DOHH2 (cell line): ENCODE data around the gene TMEM37.
A peak's percentile ranks its signal among the peaks of the same experiment; 100 is the strongest.
"Not testable (repeated sequence)": the region's sequence is repeated elsewhere in the genome, so short reads cannot be mapped to it uniquely, and the experiment has no call there.

Experiments
- H3F3A ChIP-seq: fragments of 200-600 bp; sonication (generic), shearing (Covaris generic); 2 replicates; pipeline ENCODE4 v1.6.0; 2016; ENCODE audit warnings: antibody characterized with exemption, mild to moderate bottlenecking; ENCODE audit not compliant: control insufficient read depth, insufficient read depth
- H3K27ac ChIP-seq: fragments of 200-600 bp; sonication (generic); 2 replicates; pipeline ENCODE4 v1.5.1; 2014; ENCODE audit warnings: low read depth, mild to moderate bottlenecking, low read length, moderate library complexity
- H3K27me3 ChIP-seq: fragments of 200-600 bp; sonication (generic); 2 replicates; pipeline ENCODE4 v1.6.1; 2014; ENCODE audit warnings: mild to moderate bottlenecking, low read length, mixed read lengths; ENCODE audit not compliant: control insufficient read depth
- H3K36me3 ChIP-seq: fragments of 200-600 bp; sonication (generic); 2 replicates; pipeline ENCODE4 v1.6.1; 2014; ENCODE audit warnings: mild to moderate bottlenecking, low read length, moderate library complexity, mixed read lengths; ENCODE audit not compliant: control insufficient read depth
- H3K4me1 ChIP-seq: fragments of 200-600 bp; sonication (generic); 2 replicates; pipeline ENCODE4 v1.6.1; 2014; ENCODE audit warnings: mild to moderate bottlenecking, low read length, mixed read lengths; ENCODE audit not compliant: control insufficient read depth
- H3K4me2 ChIP-seq: fragments of 200-600 bp; sonication (generic); 2 replicates; pipeline ENCODE4 v1.6.0; 2014; ENCODE audit warnings: mild to moderate bottlenecking, low read length, moderate library complexity
- H3K4me3 ChIP-seq: fragments of 200-600 bp; sonication (generic); 2 replicates; pipeline ENCODE4 v1.5.1; 2014; ENCODE audit warnings: mild to moderate bottlenecking, low read length, mixed read lengths
- H3K79me2 ChIP-seq: fragments of 200-600 bp; sonication (generic); 2 replicates; pipeline ENCODE4 v1.6.1; 2014; ENCODE audit warnings: mild to moderate bottlenecking, low read length, mixed read lengths; ENCODE audit not compliant: control insufficient read depth
- H3K9me2 ChIP-seq: fragments of 200-600 bp; sonication (generic); replicated peaks from 2 replicates; pipeline ENCODE4 v1.6.1; 2014; ENCODE audit warnings: mild to moderate bottlenecking, low read length, mixed read lengths; ENCODE audit not compliant: control insufficient read depth
- H3K9me3 ChIP-seq: fragments of 200-600 bp; sonication (generic); 2 replicates; pipeline ENCODE4 v1.6.1; 2014; ENCODE audit warnings: antibody characterized with exemption, low read length, mixed read lengths; ENCODE audit not compliant: control insufficient read depth, insufficient read depth
- H4K20me1 ChIP-seq: fragments of 200-600 bp; sonication (generic); 2 replicates; pipeline ENCODE4 v1.6.0; 2014; ENCODE audit warnings: low read depth, mild to moderate bottlenecking, antibody characterized with exemption, low read length, moderate library complexity; ENCODE audit not compliant: control insufficient read depth, insufficient read depth
- EZH2phosphoT487 ChIP-seq: fragments of 200-600 bp; sonication (generic); IDR thresholded peaks from 2 replicates; pipeline ENCODE4 v1.6.1; 2017; ENCODE audit warnings: borderline replicate concordance, mild to moderate bottlenecking, antibody characterized with exemption, low read length, moderate library complexity, mixed read lengths
- TF ChIP-seq, protein P1 (sequence below): fragments of 200-600 bp; sonication (generic); IDR thresholded peaks from one replicate; pipeline ENCODE4 v1.5.1; 2014; ENCODE audit warnings: antibody characterized with exemption, mild to moderate bottlenecking, low read depth, low read length; ENCODE audit not compliant: poor library complexity, severe bottlenecking

The TMEM37 gene

DNA sequence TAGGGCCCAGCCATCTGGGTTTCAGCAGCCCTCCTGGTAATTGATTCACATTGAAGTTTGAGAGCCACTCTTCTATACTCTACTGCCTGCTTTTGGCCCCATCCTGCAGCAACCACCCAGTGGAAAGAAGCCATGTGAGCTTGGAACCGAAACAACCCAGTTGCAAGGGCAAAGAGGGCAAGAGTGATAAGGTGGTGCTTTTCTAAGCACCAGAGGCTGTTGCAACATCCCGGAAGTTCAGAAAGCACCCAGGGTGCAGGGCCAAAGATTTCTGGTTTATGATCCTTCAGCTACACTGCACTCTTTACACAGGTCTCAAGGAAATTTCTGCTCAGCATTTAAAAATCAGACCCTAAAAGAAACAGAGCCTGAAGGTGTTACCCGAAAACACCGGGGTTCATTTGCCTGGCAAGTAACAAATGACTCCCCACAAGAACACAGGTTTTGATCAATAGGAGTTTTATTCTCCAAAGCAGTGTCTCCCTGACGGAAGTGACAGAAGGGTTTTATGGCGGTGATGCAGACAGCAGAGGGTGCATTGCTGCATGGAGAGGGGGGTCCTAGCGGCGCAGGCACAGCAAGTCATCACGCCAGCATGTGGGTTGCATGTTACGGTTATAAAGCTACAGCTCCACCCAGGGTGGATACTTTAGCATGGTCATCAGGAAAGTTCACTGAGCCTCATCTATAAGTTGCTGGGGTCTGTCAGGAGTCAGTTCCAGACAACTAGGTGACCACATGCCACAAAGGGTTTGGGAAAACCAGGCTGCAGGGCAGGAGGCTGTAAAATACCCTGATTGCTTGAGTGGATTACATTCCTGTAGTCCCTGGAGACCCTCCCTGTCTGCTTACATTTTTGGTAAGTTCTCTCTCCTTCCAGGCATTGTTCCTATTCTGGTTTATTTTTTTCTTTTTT lies 28.8 kb upstream of the TMEM37 start:
- H3K9me3 ChIP-seq: no peaks in the 10 kb centered on the region
- no peaks in the 10 kb centered on the region for H4K20me1 ChIP-seq
- no peak overlapping the region for H3K4me3 ChIP-seq
- no peaks in the 10 kb centered on the region for H3K79me2 ChIP-seq
- no peak overlapping the region for H3K27ac ChIP-seq
- no peaks in the 10 kb centered on the region for H3K4me1 ChIP-seq
- no peaks in the 10 kb centered on the region for H3K27me3 ChIP-seq
- no peaks in the 10 kb centered on the region for H3F3A ChIP-seq
- no peaks in the 10 kb centered on the region for H3K9me2 ChIP-seq
- no peaks in the 10 kb centered on the region for H3K36me3 ChIP-seq
- H3K4me2 ChIP-seq: no peak overlapping the region
- TF ChIP-seq EZH2phosphoT487: no peak
- TF ChIP-seq, protein P1, sequence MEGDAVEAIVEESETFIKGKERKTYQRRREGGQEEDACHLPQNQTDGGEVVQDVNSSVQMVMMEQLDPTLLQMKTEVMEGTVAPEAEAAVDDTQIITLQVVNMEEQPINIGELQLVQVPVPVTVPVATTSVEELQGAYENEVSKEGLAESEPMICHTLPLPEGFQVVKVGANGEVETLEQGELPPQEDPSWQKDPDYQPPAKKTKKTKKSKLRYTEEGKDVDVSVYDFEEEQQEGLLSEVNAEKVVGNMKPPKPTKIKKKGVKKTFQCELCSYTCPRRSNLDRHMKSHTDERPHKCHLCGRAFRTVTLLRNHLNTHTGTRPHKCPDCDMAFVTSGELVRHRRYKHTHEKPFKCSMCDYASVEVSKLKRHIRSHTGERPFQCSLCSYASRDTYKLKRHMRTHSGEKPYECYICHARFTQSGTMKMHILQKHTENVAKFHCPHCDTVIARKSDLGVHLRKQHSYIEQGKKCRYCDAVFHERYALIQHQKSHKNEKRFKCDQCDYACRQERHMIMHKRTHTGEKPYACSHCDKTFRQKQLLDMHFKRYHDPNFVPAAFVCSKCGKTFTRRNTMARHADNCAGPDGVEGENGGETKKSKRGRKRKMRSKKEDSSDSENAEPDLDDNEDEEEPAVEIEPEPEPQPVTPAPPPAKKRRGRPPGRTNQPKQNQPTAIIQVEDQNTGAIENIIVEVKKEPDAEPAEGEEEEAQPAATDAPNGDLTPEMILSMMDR: no peak

DNA sequence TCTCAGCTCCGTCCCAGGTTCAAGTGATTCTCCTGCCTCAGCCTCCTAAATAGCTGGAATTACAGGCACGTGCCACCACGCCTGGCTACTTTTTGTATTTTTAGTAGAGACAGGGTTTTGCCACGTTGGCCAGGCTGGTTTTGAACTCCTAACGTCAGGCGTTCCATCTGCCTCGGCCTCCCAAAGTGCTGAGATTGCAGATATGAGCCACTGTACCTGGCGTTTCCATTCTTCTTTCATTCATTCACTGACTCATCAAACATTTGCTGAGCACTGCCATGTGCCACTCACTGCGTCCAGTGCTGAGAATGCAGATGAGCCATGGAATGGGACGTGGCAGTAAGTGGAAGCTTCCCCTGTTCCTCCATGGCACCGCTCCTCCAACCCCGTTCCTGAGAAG lies 28.0 kb upstream of the TMEM37 start:
- H3K4me2 ChIP-seq: not testable (repeated sequence)

DNA sequence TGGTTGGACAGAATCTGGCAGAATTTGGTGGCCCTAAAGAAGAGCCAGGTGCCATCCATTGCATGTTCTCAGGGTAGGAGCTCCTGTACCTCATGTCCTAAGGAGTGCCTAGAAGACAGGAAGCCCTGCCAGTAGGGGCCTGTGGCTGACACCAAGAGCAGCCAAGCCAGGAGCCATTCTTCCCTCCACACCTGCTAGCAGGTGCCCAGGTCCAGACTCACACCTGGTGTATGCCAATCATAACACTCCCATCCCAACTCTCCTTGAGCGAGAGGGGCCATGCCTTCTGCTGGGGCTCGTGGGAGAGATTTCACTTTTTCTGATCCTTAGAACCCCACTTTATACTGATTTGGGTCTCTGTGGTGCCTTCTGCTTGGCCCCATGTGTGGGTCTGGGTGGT lies 26.5 kb upstream of the TMEM37 start:
- H4K20me1 ChIP-seq: no peaks in the 10 kb centered on the region
- H3K4me1 ChIP-seq: peaks cover 3% of the 10 kb centered on the region; the same call in 1 of the 2 replicates
- TF ChIP-seq, protein P1: no peak
- TF ChIP-seq EZH2phosphoT487: no peak
- H3K4me2 ChIP-seq: no peak overlapping the region
- H3K79me2 ChIP-seq: no peaks in the 10 kb centered on the region
- H3K36me3 ChIP-seq: no peaks in the 10 kb centered on the region
- no peak overlapping the region for H3K4me3 ChIP-seq
- no peaks in the 10 kb centered on the region for H3K9me3 ChIP-seq
- no peaks in the 10 kb centered on the region for H3F3A ChIP-seq
- H3K9me2 ChIP-seq: no peaks in the 10 kb centered on the region
- H3K27me3 ChIP-seq: peaks cover 3% of the 10 kb centered on the region; the same call in 1 of the 2 replicates
- H3K27ac ChIP-seq: no peak overlapping the region

More for the DNA sequence above, 28.0 kb upstream of the TMEM37 start:
- H3K36me3 ChIP-seq, H3K27ac ChIP-seq, H3K27me3 ChIP-seq, H3K79me2 ChIP-seq, H3K4me3 ChIP-seq, H3F3A ChIP-seq, H3K9me3 ChIP-seq, H3K4me1 ChIP-seq, H4K20me1 ChIP-seq, H3K9me2 ChIP-seq: not testable (repeated sequence)

DNA sequence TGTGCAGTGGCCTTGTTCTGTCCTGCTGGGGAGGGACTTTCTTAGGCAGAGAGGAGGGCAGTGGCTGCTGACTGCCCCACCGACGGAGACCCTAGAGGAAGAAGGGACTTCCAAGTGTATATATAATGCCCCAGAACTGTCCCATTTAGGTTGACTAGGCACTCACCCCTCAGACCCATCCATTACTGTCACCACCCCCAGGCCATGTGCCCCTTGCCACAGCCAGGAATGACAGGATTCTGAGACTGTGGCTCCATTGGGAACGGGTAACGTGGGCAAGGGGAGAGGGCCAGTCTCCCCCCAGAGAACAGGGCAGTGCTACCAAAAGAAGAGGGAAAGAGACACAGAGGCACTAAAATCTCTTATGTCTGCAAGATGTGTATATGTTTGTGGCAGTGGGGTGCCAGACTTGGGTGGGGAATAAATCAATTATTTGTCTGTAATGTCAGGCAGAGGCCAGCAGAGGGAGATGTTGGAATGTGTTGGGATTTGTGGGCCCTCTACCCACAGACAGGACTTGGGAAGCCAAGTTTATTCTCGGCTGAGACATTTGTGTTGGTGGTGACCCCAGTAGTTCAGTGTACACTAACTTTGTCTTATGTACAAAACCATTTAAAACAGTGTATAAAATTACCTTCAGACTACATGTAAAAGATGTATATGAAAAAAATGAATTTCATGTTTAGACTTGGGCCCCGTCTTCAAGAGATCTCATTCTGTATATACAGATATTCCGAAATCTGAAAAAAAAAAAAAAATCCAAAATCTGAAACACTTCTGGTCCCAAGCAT lies 24.0 kb upstream of the TMEM37 start:
- Histone ChIP-seq H3K4me3 (no peak overlapping the region), H3F3A (no peaks in the 10 kb centered on the region), H3K27ac (no peak overlapping the region), H3K4me2 (no peak overlapping the region), H3K79me2 (no peaks in the 10 kb centered on the region), H3K27me3 (peaks cover 3% of the 10 kb centered on the region; the same call in 1 of the 2 replicates), H3K36me3 (no peaks in the 10 kb centered on the region), H3K4me1 (peaks cover 3% of the 10 kb centered on the region; the same call in 1 of the 2 replicates), H3K9me2 (no peaks in the 10 kb centered on the region), H3K9me3 (no peaks in the 10 kb centered on the region), H4K20me1 (no peaks in the 10 kb centered on the region)
- TF ChIP-seq EZH2phosphoT487: no peak
- TF ChIP-seq, protein P1: peak; percentile 67
